Measurements from ENCODE around the gene DNAJC10. TPM values are rescaled to one million over a fixed set of nuclear protein-coding genes. Genes with fewer than 3 reads are reported as not detected.
"Not testable (repeated sequence)": the region's sequence is repeated elsewhere in the genome, so short reads cannot be mapped to it uniquely, and the experiment has no call there.

DNAJC10 gene
- total and polyA plus RNA-seq, 9 donors = 45.1 to 79.7 (median 62.6) TPM

GRCh38 chr2:182718459-182718858 is 2.4 kb downstream of the DNAJC10 start:
- Histone ChIP-seq H3K27me3 (ENCODE audit: control insufficient read depth, insufficient read depth, low read length) (no peaks in the 10 kb centered on the region), H3K27ac (ENCODE audit: low read length) (no peak overlapping the region), H3K4me1 (ENCODE audit: control insufficient read depth, insufficient read depth, low read length) (peaks cover 2% of the 10 kb centered on the region), H3K4me3 (ENCODE audit: low read length) (no peak overlapping the region), H3K36me3 (ENCODE audit: control insufficient read depth, insufficient read depth, low read length) (peaks cover 3% of the 10 kb centered on the region), H3K9me3 (replicated peaks; ENCODE audit: control insufficient read depth, low read depth, low read length) (no peaks in the 10 kb centered on the region)
- WGBS (ENCODE audit: insufficient coverage) = no CpG with 5 or more reads among the region's 4 CpGs
- no peak for DNase-seq

GRCh38 chr2:182719116-182719515 is 3.1 kb downstream of the DNAJC10 start:
- not testable (repeated sequence) for H3K27me3 ChIP-seq (ENCODE audit: control insufficient read depth, insufficient read depth, low read length); DNase-seq; H3K27ac ChIP-seq (ENCODE audit: low read length); H3K4me3 ChIP-seq (ENCODE audit: low read length); H3K4me1 ChIP-seq (ENCODE audit: control insufficient read depth, insufficient read depth, low read length); H3K36me3 ChIP-seq (ENCODE audit: control insufficient read depth, insufficient read depth, low read length); H3K9me3 ChIP-seq (replicated peaks; ENCODE audit: control insufficient read depth, low read depth, low read length)
- WGBS (ENCODE audit: insufficient coverage) = no CpG with 5 or more reads among the region's 8 CpGs

- no peak overlapping the region for H3K27ac ChIP-seq (ENCODE audit: low read length)
- DNase-seq = no peak
- no peak overlapping the region for H3K4me3 ChIP-seq (ENCODE audit: low read length)
- H3K27me3 ChIP-seq (ENCODE audit: control insufficient read depth, insufficient read depth, low read length) = no peaks in the 10 kb centered on the region
- no peaks in the 10 kb centered on the region for H3K4me1 ChIP-seq (ENCODE audit: control insufficient read depth, insufficient read depth, low read length)
- H3K9me3 ChIP-seq (replicated peaks; ENCODE audit: control insufficient read depth, low read depth, low read length) = no peaks in the 10 kb centered on the region
- 80% methylated on average over 1 of the region's 3 CpGs for WGBS (ENCODE audit: insufficient coverage)
- peaks cover 16% of the 10 kb centered on the region for H3K36me3 ChIP-seq (ENCODE audit: control insufficient read depth, insufficient read depth, low read length)
Measured at GRCh38 chr2:182724656-182725055, 8.6 kb downstream of the DNAJC10 start.

GRCh38 chr2:182726473-182726872 is 10.4 kb downstream of the DNAJC10 start:
- Histone ChIP-seq H3K27ac (ENCODE audit: low read length) (no peak overlapping the region), H3K4me1 (ENCODE audit: control insufficient read depth, insufficient read depth, low read length) (no peaks in the 10 kb centered on the region), H3K4me3 (ENCODE audit: low read length) (no peak overlapping the region), H3K9me3 (replicated peaks; ENCODE audit: control insufficient read depth, low read depth, low read length) (no peaks in the 10 kb centered on the region), H3K36me3 (ENCODE audit: control insufficient read depth, insufficient read depth, low read length) (peaks cover 16% of the 10 kb centered on the region), H3K27me3 (ENCODE audit: control insufficient read depth, insufficient read depth, low read length) (no peaks in the 10 kb centered on the region)
- no peak for DNase-seq
- 94% methylated on average over 2 of the region's 3 CpGs for WGBS (ENCODE audit: insufficient coverage)

- Histone ChIP-seq H3K27me3 (ENCODE audit: control insufficient read depth, insufficient read depth, low read length) (no peaks in the 10 kb centered on the region), H3K27ac (ENCODE audit: low read length) (no peak overlapping the region), H3K9me3 (replicated peaks; ENCODE audit: control insufficient read depth, low read depth, low read length) (no peaks in the 10 kb centered on the region), H3K4me1 (ENCODE audit: control insufficient read depth, insufficient read depth, low read length) (no peaks in the 10 kb centered on the region), H3K4me3 (ENCODE audit: low read length) (no peak overlapping the region), H3K36me3 (ENCODE audit: control insufficient read depth, insufficient read depth, low read length) (peaks cover 15% of the 10 kb centered on the region)
- no CpG with 5 or more reads among the region's 4 CpGs for WGBS (ENCODE audit: insufficient coverage)
- DNase-seq = no peak
Measured at GRCh38 chr2:182728014-182728413, 12.0 kb downstream of the DNAJC10 start.

GRCh38 chr2:182729710-182730339 is 13.8 kb downstream of the DNAJC10 start:
- H3K4me1 ChIP-seq (ENCODE audit: control insufficient read depth, insufficient read depth, low read length) = no peaks in the 10 kb centered on the region
- H3K36me3 ChIP-seq (ENCODE audit: control insufficient read depth, insufficient read depth, low read length) = peaks cover 15% of the 10 kb centered on the region
- no peaks in the 10 kb centered on the region for H3K27me3 ChIP-seq (ENCODE audit: control insufficient read depth, insufficient read depth, low read length)
- H3K4me3 ChIP-seq (ENCODE audit: low read length) = no peak overlapping the region
- H3K9me3 ChIP-seq (replicated peaks; ENCODE audit: control insufficient read depth, low read depth, low read length) = no peaks in the 10 kb centered on the region
- WGBS (ENCODE audit: insufficient coverage) = no CpG with 5 or more reads among the region's 2 CpGs
- DNase-seq = no peak
- H3K27ac ChIP-seq (ENCODE audit: low read length) = no peak overlapping the region

GRCh38 chr2:182730486-182730885 is 14.4 kb downstream of the DNAJC10 start:
- Histone ChIP-seq H3K9me3 (replicated peaks; ENCODE audit: control insufficient read depth, low read depth, low read length) (no peaks in the 10 kb centered on the region), H3K4me3 (ENCODE audit: low read length) (no peak overlapping the region), H3K27ac (ENCODE audit: low read length) (no peak overlapping the region), H3K27me3 (ENCODE audit: control insufficient read depth, insufficient read depth, low read length) (no peaks in the 10 kb centered on the region), H3K36me3 (ENCODE audit: control insufficient read depth, insufficient read depth, low read length) (peaks cover 12% of the 10 kb centered on the region), H3K4me1 (ENCODE audit: control insufficient read depth, insufficient read depth, low read length) (no peaks in the 10 kb centered on the region)
- no peak for DNase-seq

- DNase-seq = no peak
- Histone ChIP-seq H3K9me3 (replicated peaks; ENCODE audit: control insufficient read depth, low read depth, low read length) (no peaks in the 10 kb centered on the region), H3K4me3 (ENCODE audit: low read length) (no peak overlapping the region), H3K36me3 (ENCODE audit: control insufficient read depth, insufficient read depth, low read length) (peaks cover 9% of the 10 kb centered on the region), H3K27me3 (ENCODE audit: control insufficient read depth, insufficient read depth, low read length) (no peaks in the 10 kb centered on the region), H3K4me1 (ENCODE audit: control insufficient read depth, insufficient read depth, low read length) (no peaks in the 10 kb centered on the region), H3K27ac (ENCODE audit: low read length) (no peak overlapping the region)
Measured at GRCh38 chr2:182732736-182733135, 16.7 kb downstream of the DNAJC10 start.

- no CpG with 5 or more reads among the region's 1 CpG for WGBS (ENCODE audit: insufficient coverage)
- Histone ChIP-seq H3K36me3 (ENCODE audit: control insufficient read depth, insufficient read depth, low read length) (peaks cover 9% of the 10 kb centered on the region), H3K4me1 (ENCODE audit: control insufficient read depth, insufficient read depth, low read length) (no peaks in the 10 kb centered on the region), H3K27ac (ENCODE audit: low read length) (no peak overlapping the region), H3K27me3 (ENCODE audit: control insufficient read depth, insufficient read depth, low read length) (no peaks in the 10 kb centered on the region), H3K9me3 (replicated peaks; ENCODE audit: control insufficient read depth, low read depth, low read length) (no peaks in the 10 kb centered on the region), H3K4me3 (ENCODE audit: low read length) (no peak overlapping the region)
- no peak for DNase-seq
Measured at GRCh38 chr2:182733572-182733971, 17.5 kb downstream of the DNAJC10 start.

- DNase-seq; H3K9me3 ChIP-seq (replicated peaks; ENCODE audit: control insufficient read depth, low read depth, low read length); H3K27me3 ChIP-seq (ENCODE audit: control insufficient read depth, insufficient read depth, low read length); H3K36me3 ChIP-seq (ENCODE audit: control insufficient read depth, insufficient read depth, low read length); H3K4me1 ChIP-seq (ENCODE audit: control insufficient read depth, insufficient read depth, low read length); H3K27ac ChIP-seq (ENCODE audit: low read length); H3K4me3 ChIP-seq (ENCODE audit: low read length): not testable (repeated sequence)
- WGBS (ENCODE audit: insufficient coverage) = 100% methylated on average over 2 of the region's 8 CpGs
Measured at GRCh38 chr2:182736856-182737255, 20.8 kb downstream of the DNAJC10 start.

- WGBS (ENCODE audit: insufficient coverage) = no CpG with 5 or more reads among the region's 2 CpGs
Measured at GRCh38 chr2:182740701-182741100, 24.6 kb downstream of the DNAJC10 start.

More at GRCh38 chr2:182740701-182741100, 24.6 kb downstream of the DNAJC10 start:
- Histone ChIP-seq H3K27me3 (ENCODE audit: control insufficient read depth, insufficient read depth, low read length) (no peaks in the 10 kb centered on the region), H3K27ac (ENCODE audit: low read length) (no peak overlapping the region), H3K36me3 (ENCODE audit: control insufficient read depth, insufficient read depth, low read length) (peaks cover 25% of the 10 kb centered on the region), H3K4me1 (ENCODE audit: control insufficient read depth, insufficient read depth, low read length) (no peaks in the 10 kb centered on the region), H3K4me3 (ENCODE audit: low read length) (no peak overlapping the region), H3K9me3 (replicated peaks; ENCODE audit: control insufficient read depth, low read depth, low read length) (no peaks in the 10 kb centered on the region)
- no peak for DNase-seq

All from muscle of leg (tissue), 11 donors.